ENCODE measurements around the gene UBTD1. TPM values are rescaled to one million over a fixed set of nuclear protein-coding genes. Genes with fewer than 3 reads are reported as not detected.

UBTD1 gene
- polyA plus RNA-seq, 1 donor from 2014 or later: 3.3 TPM

- Histone ChIP-seq H3K9me2 (ENCODE audit: insufficient read depth, low read length) (no peaks in the 10 kb centered on the region), H3F3A (ENCODE audit: insufficient read depth, low read length, poor library complexity, severe bottlenecking) (no peaks in the 10 kb centered on the region), H3K36me3 (ENCODE audit: insufficient read depth, low read length) (peaks cover 13% of the 10 kb centered on the region), H3K4me3 (ENCODE audit: low read length) (no peak overlapping the region), H3K4me2 (ENCODE audit: low read length) (no peak overlapping the region), H3K9ac (ENCODE audit: low read length) (no peak overlapping the region), H3K9me3 (ENCODE audit: low read length) (no peaks in the 10 kb centered on the region), H4K20me1 (ENCODE audit: insufficient read depth) (no peaks in the 10 kb centered on the region), H3K79me2 (replicated peaks; ENCODE audit: insufficient read depth, low read length) (no peaks in the 10 kb centered on the region), H3K27ac (ENCODE audit: low read length) (no peak overlapping the region), H3K27me3 (ENCODE audit: insufficient read depth, low read depth, low read length) (no peaks in the 10 kb centered on the region), H2AFZ (ENCODE audit: low read depth, low read length) (no peak overlapping the region)
- TF ChIP-seq POLR2AphosphoS5 (IDR thresholded peaks at IDR 0.05) (no peak), EP300 (conservative IDR thresholded peaks at IDR 0.05; ENCODE audit: poor library complexity, severe bottlenecking) (no peak), TAF1 (IDR thresholded peaks at IDR 0.05; ENCODE audit: low read depth) (no peak), SMC3 (conservative IDR thresholded peaks at IDR 0.05; ENCODE audit: poor library complexity) (no peak), REST (IDR thresholded peaks at IDR 0.05; ENCODE audit: borderline replicate concordance) (no peak), MXI1 (conservative IDR thresholded peaks at IDR 0.05; ENCODE audit: poor library complexity, severe bottlenecking) (no peak), CTCF (IDR thresholded peaks at IDR 0.05; ENCODE audit: poor library complexity, severe bottlenecking) (no peak), RAD21 (conservative IDR thresholded peaks at IDR 0.05) (no peak), EZH2 (IDR thresholded peaks at IDR 0.05; ENCODE audit: borderline replicate concordance, insufficient read depth, low read length, poor library complexity, severe bottlenecking) (no peak)
Measured at GRCh38 chr10:97481071-97481470, 17.7 kb upstream of the UBTD1 start.

- no peak overlapping the region for H3K4me3 ChIP-seq (ENCODE audit: low read length)
- no peaks in the 10 kb centered on the region for H3K79me2 ChIP-seq (replicated peaks; ENCODE audit: insufficient read depth, low read length)
- H3K27ac ChIP-seq (ENCODE audit: low read length): no peak overlapping the region
- H3K36me3 ChIP-seq (ENCODE audit: insufficient read depth, low read length): peaks cover 8% of the 10 kb centered on the region
- no peaks in the 10 kb centered on the region for H4K20me1 ChIP-seq (ENCODE audit: insufficient read depth)
- H3K4me2 ChIP-seq (ENCODE audit: low read length): no peak overlapping the region
- H2AFZ ChIP-seq (ENCODE audit: low read depth, low read length): no peak overlapping the region
- no peaks in the 10 kb centered on the region for H3K9me3 ChIP-seq (ENCODE audit: low read length)
- no peaks in the 10 kb centered on the region for H3F3A ChIP-seq (ENCODE audit: insufficient read depth, low read length, poor library complexity, severe bottlenecking)
- H3K9me2 ChIP-seq (ENCODE audit: insufficient read depth, low read length): no peaks in the 10 kb centered on the region
- no peak for TF ChIP-seq SMC3 (conservative IDR thresholded peaks at IDR 0.05; ENCODE audit: poor library complexity)
- no peak for TF ChIP-seq CTCF (IDR thresholded peaks at IDR 0.05; ENCODE audit: poor library complexity, severe bottlenecking)
- no peak for TF ChIP-seq EP300 (conservative IDR thresholded peaks at IDR 0.05; ENCODE audit: poor library complexity, severe bottlenecking)
- no peak for TF ChIP-seq TAF1 (IDR thresholded peaks at IDR 0.05; ENCODE audit: low read depth)
- no peak for TF ChIP-seq RAD21 (conservative IDR thresholded peaks at IDR 0.05)
- no peak for TF ChIP-seq MXI1 (conservative IDR thresholded peaks at IDR 0.05; ENCODE audit: poor library complexity, severe bottlenecking)
- TF ChIP-seq REST (IDR thresholded peaks at IDR 0.05; ENCODE audit: borderline replicate concordance): no peak
- no peak for TF ChIP-seq POLR2AphosphoS5 (IDR thresholded peaks at IDR 0.05)
- no peak for TF ChIP-seq EZH2 (IDR thresholded peaks at IDR 0.05; ENCODE audit: borderline replicate concordance, insufficient read depth, low read length, poor library complexity, severe bottlenecking)
- H3K27me3 ChIP-seq (ENCODE audit: insufficient read depth, low read depth, low read length): no peaks in the 10 kb centered on the region
- no peak overlapping the region for H3K9ac ChIP-seq (ENCODE audit: low read length)
Measured at GRCh38 chr10:97482381-97482780, 16.3 kb upstream of the UBTD1 start.

Measured in neural cell (in vitro differentiated cells).